ENCODE results near the gene TLX3. TPM values are rescaled to one million over a fixed set of nuclear protein-coding genes. Genes with fewer than 3 reads are reported as not detected.

Gene TLX3
- total and polyA plus RNA-seq, 2 experiments from 2014 or later = 0.22 TPM; not detected in 1

DNA sequence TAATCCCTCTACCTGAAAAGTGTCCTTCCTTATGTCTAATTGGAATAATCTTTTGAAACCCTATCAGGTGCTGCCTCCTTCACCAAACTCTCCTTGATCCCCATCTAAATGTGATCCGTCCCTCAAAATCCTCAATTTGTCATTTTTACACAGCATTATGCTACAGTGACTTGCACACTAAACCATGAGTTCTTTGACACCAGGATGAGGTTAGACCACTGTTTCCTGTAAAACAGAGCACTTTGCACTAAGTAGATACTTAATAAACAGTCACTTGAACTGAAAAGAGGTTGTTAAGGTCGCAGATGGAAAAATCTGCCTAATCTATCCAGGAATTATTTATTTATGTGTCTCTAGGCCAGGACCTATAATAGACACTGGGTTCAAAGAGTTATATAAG lies 44.2 kb upstream of the TLX3 start:
- DNase-seq (ENCODE audit: low spot score) = no peak
- TF ChIP-seq, protein P1, sequence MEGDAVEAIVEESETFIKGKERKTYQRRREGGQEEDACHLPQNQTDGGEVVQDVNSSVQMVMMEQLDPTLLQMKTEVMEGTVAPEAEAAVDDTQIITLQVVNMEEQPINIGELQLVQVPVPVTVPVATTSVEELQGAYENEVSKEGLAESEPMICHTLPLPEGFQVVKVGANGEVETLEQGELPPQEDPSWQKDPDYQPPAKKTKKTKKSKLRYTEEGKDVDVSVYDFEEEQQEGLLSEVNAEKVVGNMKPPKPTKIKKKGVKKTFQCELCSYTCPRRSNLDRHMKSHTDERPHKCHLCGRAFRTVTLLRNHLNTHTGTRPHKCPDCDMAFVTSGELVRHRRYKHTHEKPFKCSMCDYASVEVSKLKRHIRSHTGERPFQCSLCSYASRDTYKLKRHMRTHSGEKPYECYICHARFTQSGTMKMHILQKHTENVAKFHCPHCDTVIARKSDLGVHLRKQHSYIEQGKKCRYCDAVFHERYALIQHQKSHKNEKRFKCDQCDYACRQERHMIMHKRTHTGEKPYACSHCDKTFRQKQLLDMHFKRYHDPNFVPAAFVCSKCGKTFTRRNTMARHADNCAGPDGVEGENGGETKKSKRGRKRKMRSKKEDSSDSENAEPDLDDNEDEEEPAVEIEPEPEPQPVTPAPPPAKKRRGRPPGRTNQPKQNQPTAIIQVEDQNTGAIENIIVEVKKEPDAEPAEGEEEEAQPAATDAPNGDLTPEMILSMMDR (IDR thresholded peaks at IDR 0.05; ENCODE audit: poor library complexity) = no peak
- TF ChIP-seq EZH2phosphoT487 (IDR thresholded peaks at IDR 0.05; ENCODE audit: low read depth, severe bottlenecking, unreplicated experiment) = no peak
- no peak for TF ChIP-seq EZH2 (IDR thresholded peaks at IDR 0.05; ENCODE audit: borderline replicate concordance)
- Histone ChIP-seq H3K36me3 (replicated peaks; ENCODE audit: insufficient read depth, low read depth) (no peaks in the 10 kb centered on the region), H3K27me3 (no peaks in the 10 kb centered on the region), H3K9me3 (ENCODE audit: low read depth) (no peaks in the 10 kb centered on the region), H3K9me2 (replicated peaks; ENCODE audit: insufficient read depth) (no peaks in the 10 kb centered on the region), H3K4me1 (ENCODE audit: insufficient read depth) (no peaks in the 10 kb centered on the region), H2AFZ (no peak overlapping the region), H3K27ac (no peak overlapping the region), H3K4me2 (no peak overlapping the region), H3K79me2 (no peaks in the 10 kb centered on the region), H4K20me1 (ENCODE audit: insufficient read depth, poor library complexity, severe bottlenecking) (no peaks in the 10 kb centered on the region), H3K4me3 (no peak overlapping the region)
- 94% methylated on average over 2 of the region's 2 CpGs for WGBS (ENCODE audit: low lambda C conversion rate, missing lambda C conversion rate)

DNA sequence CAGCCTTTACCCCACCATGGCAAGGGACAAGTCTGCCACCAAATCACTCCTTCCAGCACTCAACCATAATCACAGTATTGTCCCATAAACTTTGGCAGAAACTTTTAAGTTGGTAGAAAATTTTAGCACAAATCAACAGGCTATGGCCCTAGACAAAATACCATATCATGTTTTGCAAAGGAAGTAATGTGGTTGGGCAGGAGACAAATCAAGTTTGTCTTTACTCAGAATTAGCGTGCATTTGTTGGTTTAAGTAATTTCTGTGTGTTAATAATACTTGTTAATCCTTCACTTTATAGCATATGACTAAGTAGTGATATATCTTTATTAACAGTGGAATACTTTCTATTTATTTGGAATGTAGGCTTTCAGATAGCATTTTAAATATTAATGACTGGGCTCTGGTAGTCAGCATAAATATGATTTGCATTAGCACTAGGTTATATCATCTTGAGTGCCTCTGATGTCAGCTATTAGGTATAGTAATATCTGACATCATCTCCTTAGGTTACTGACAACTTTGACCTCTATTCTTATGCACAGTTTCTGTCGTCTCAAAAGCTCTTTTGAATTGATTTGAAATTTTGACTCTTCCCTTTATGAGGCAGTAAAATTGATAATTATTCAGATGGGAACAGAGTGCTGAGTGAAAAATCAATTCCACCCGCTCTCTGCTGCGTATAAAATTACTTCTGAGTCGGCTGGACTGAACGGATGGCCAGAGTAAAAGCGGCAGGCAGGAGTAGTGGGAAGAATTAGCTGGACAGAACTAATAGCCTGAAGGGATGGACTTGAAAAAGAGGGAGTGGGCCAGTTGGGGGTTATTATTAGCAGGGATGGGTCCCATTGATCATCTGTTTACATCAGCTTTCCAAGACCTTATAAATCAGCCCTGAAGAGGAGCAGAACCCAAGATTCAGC lies 40.1 kb upstream of the TLX3 start:
- Histone ChIP-seq H3K9me2 (replicated peaks; ENCODE audit: insufficient read depth) (no peaks in the 10 kb centered on the region), H3K4me1 (ENCODE audit: insufficient read depth) (no peaks in the 10 kb centered on the region), H4K20me1 (ENCODE audit: insufficient read depth, poor library complexity, severe bottlenecking) (no peaks in the 10 kb centered on the region), H3K79me2 (no peaks in the 10 kb centered on the region), H3K27ac (no peak overlapping the region), H3K4me2 (no peak overlapping the region), H3K9me3 (ENCODE audit: low read depth) (no peaks in the 10 kb centered on the region), H3K27me3 (no peaks in the 10 kb centered on the region), H3K36me3 (replicated peaks; ENCODE audit: insufficient read depth, low read depth) (no peaks in the 10 kb centered on the region), H2AFZ (no peak overlapping the region), H3K4me3 (no peak overlapping the region)
- DNase-seq (ENCODE audit: low spot score) = no peak
- no peak for TF ChIP-seq EZH2 (IDR thresholded peaks at IDR 0.05; ENCODE audit: borderline replicate concordance)
- no peak for TF ChIP-seq EZH2phosphoT487 (IDR thresholded peaks at IDR 0.05; ENCODE audit: low read depth, severe bottlenecking, unreplicated experiment)
- TF ChIP-seq, protein P1 (IDR thresholded peaks at IDR 0.05; ENCODE audit: poor library complexity) = no peak
- 61% methylated on average over 7 of the region's 7 CpGs for WGBS (ENCODE audit: low lambda C conversion rate, missing lambda C conversion rate)

DNA sequence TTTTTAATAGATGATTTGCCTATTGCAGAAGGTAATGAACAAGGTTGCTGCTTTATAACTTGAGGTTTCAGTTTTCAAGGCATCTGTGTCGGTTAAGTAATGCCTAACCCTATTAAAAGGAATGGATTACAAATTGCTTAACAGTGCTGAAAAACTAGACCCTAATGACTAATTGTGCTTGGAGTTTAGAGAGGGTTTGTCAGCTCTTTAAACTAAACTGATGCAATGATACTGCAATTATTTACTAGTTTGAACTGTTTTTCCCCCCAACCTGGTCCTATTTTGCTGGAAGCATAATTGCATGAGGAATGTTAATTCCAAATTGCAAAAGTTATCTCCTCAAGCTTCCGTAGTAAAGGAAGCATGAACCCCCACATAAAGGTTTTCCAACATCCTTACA lies 39.3 kb upstream of the TLX3 start:
- TF ChIP-seq EZH2 (IDR thresholded peaks at IDR 0.05; ENCODE audit: borderline replicate concordance) (no peak), EZH2phosphoT487 (IDR thresholded peaks at IDR 0.05; ENCODE audit: low read depth, severe bottlenecking, unreplicated experiment) (no peak)
- TF ChIP-seq, protein P1 (IDR thresholded peaks at IDR 0.05; ENCODE audit: poor library complexity) = no peak
- Histone ChIP-seq H3K27ac (no peak overlapping the region), H4K20me1 (ENCODE audit: insufficient read depth, poor library complexity, severe bottlenecking) (no peaks in the 10 kb centered on the region), H3K9me2 (replicated peaks; ENCODE audit: insufficient read depth) (no peaks in the 10 kb centered on the region), H3K9me3 (ENCODE audit: low read depth) (no peaks in the 10 kb centered on the region), H3K79me2 (no peaks in the 10 kb centered on the region), H3K36me3 (replicated peaks; ENCODE audit: insufficient read depth, low read depth) (no peaks in the 10 kb centered on the region), H3K4me3 (no peak overlapping the region), H3K4me1 (ENCODE audit: insufficient read depth) (no peaks in the 10 kb centered on the region), H3K27me3 (no peaks in the 10 kb centered on the region), H3K4me2 (no peak overlapping the region), H2AFZ (no peak overlapping the region)
- DNase-seq (ENCODE audit: low spot score) = no peak
- 70% methylated on average over 2 of the region's 2 CpGs for WGBS (ENCODE audit: low lambda C conversion rate, missing lambda C conversion rate)
